Peyer's patch (tissue), 4 donors: ENCODE data around the gene MEIS1.

ENCODE experiments used
- POLR2A ChIP-seq, 2 donors: fragments of 450-650 bp; IDR thresholded peaks; one replicate each; pipeline ENCODE4 v1.5.1; 2017; ENCODE audit warnings: antibody characterized with exemption in 2 of 2, mild to moderate bottlenecking in 2 of 2, moderate library complexity in 2 of 2
- TF ChIP-seq, protein P1 (sequence below), 6 experiments: fragments of 450-650 bp in 4 of 6; fragments of 200-600 bp in 2 of 6; sonication (generic) in 1 of 6; IDR thresholded peaks; one replicate each; pipeline ENCODE4 v1.5.1; 2017 to 2019; ENCODE audit warnings: antibody characterized with exemption in 6 of 6, mild to moderate bottlenecking in 3 of 6, moderate library complexity in 1 of 6

DNA sequence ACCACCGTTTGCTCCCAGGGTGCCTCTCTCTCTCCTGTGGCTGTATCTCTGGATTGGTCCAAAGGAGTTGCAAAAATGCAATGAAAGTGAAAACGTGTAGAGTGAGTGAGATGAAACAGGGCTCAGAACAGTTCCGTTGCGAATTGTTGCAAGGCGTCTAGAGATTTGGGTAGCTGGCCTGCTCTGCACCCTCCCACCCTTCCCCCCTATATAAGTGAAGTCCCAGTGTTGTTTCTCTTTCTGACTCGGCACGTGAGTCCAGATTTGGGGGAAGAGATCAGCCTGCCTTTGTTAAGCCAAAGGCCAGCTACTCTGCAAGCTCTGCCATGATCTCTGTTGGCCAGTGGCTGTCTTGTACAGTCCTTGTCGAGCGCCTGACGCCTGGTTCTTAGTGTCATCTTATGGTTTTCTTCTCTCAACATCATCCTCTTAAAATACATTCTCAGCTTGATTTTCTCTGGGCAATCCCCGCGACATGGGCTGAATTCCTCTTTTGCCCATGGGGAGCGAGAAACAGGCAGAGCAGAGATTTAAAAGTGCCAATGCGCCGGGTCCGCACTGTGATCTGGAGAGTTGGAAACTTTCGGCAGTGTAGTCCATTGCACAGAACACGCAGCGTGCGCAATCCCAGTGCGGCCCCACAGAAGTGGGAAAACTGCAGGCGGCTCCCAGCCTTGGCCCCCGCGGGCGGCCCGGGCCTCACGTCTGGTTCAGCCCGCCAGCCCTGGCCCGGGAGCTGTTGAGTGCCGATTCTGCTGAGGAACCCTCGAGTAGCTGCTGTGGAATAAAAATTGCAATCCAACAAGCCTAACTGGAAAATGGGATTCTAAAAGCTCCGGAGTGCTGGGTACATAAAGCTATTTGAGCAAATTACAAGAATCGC lies 9.3 kb downstream of the MEIS1 start:
- TF ChIP-seq, protein P1, sequence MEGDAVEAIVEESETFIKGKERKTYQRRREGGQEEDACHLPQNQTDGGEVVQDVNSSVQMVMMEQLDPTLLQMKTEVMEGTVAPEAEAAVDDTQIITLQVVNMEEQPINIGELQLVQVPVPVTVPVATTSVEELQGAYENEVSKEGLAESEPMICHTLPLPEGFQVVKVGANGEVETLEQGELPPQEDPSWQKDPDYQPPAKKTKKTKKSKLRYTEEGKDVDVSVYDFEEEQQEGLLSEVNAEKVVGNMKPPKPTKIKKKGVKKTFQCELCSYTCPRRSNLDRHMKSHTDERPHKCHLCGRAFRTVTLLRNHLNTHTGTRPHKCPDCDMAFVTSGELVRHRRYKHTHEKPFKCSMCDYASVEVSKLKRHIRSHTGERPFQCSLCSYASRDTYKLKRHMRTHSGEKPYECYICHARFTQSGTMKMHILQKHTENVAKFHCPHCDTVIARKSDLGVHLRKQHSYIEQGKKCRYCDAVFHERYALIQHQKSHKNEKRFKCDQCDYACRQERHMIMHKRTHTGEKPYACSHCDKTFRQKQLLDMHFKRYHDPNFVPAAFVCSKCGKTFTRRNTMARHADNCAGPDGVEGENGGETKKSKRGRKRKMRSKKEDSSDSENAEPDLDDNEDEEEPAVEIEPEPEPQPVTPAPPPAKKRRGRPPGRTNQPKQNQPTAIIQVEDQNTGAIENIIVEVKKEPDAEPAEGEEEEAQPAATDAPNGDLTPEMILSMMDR (IDR thresholded peaks at IDR 0.05) = no peak
- no peak for TF ChIP-seq POLR2A (IDR thresholded peaks at IDR 0.05)
